H9 (cell line): ENCODE measurements around the gene SUMO4. TPM values are rescaled to one million over a fixed set of nuclear protein-coding genes. Genes with fewer than 3 reads are reported as not detected.

ENCODE experiments used
- DNase-seq: peaks from one replicate; pipeline ENCODE4 v3.0.0-alpha.2; 2017
- H2AFZ ChIP-seq: one replicate; pipeline ENCODE4 v1.6.1; 2013; ENCODE audit warnings: mild to moderate bottlenecking, low read length, control low read depth, moderate library complexity
- H2AK5ac ChIP-seq: 2 replicates; pipeline ENCODE4 v1.6.1; 2013; ENCODE audit warnings: low read length, control low read depth, mixed read lengths; ENCODE audit not compliant: insufficient read length
- H2BK120ac ChIP-seq: one replicate; pipeline ENCODE4 v1.6.1; 2013; ENCODE audit warnings: low read depth, mild to moderate bottlenecking, low read length, control low read depth, inconsistent platforms; ENCODE audit not compliant: poor library complexity, severe bottlenecking
- H2BK12ac ChIP-seq: 2 replicates; pipeline ENCODE4 v1.6.1; 2013; ENCODE audit warnings: low read length, control low read depth, mixed read lengths, low read depth; ENCODE audit not compliant: insufficient read length
- H2BK15ac ChIP-seq: 2 replicates; pipeline ENCODE4 v1.6.1; 2013; ENCODE audit warnings: low read depth, low read length, control low read depth
- H2BK20ac ChIP-seq: one replicate; pipeline ENCODE4 v1.6.1; 2013; ENCODE audit warnings: low read depth, mild to moderate bottlenecking, low read length, control low read depth, inconsistent platforms; ENCODE audit not compliant: poor library complexity, severe bottlenecking
- H2BK5ac ChIP-seq: 2 replicates; pipeline ENCODE4 v1.6.1; 2013; ENCODE audit warnings: low read length, control low read depth, mixed read lengths; ENCODE audit not compliant: insufficient read length
- H3K14ac ChIP-seq: 2 replicates; pipeline ENCODE4 v1.6.1; 2013; ENCODE audit warnings: low read length, control low read depth; ENCODE audit not compliant: insufficient read depth
- H3K18ac ChIP-seq: 2 replicates; pipeline ENCODE4 v1.6.1; 2013; ENCODE audit warnings: low read depth, mild to moderate bottlenecking, mixed read lengths, low read length, control low read depth; ENCODE audit not compliant: insufficient read length
- H3K23ac ChIP-seq: 2 replicates; pipeline ENCODE4 v1.6.1; 2013; ENCODE audit warnings: low read length, control low read depth, mixed read lengths, low read depth; ENCODE audit not compliant: insufficient read length
- H3K23me2 ChIP-seq: 2 replicates; pipeline ENCODE4 v1.6.1; 2013; ENCODE audit warnings: low read depth, mild to moderate bottlenecking, mixed read lengths, low read length, control low read depth; ENCODE audit not compliant: insufficient read length, poor library complexity, severe bottlenecking
- H3K27ac ChIP-seq: 2 replicates; pipeline ENCODE4 v1.5.1; 2013; ENCODE audit warnings: low read length, control low read depth, mixed read lengths, low read depth; ENCODE audit not compliant: insufficient read length
- H3K27me3 ChIP-seq: 2 replicates; pipeline ENCODE4 v1.6.1; 2013; ENCODE audit warnings: low read length, control low read depth, inconsistent platforms; ENCODE audit not compliant: insufficient read depth
- H3K4ac ChIP-seq: 2 replicates; pipeline ENCODE4 v1.6.1; 2013; ENCODE audit warnings: low read depth, mild to moderate bottlenecking, control low read depth, inconsistent platforms, low read length, moderate library complexity
- H3K4me1 ChIP-seq: 2 replicates; pipeline ENCODE4 v1.6.1; 2013; ENCODE audit warnings: low read length, control low read depth, inconsistent platforms; ENCODE audit not compliant: insufficient read depth
- H3K4me2 ChIP-seq: 2 replicates; pipeline ENCODE4 v1.6.1; 2013; ENCODE audit warnings: low read length, control low read depth, mixed read lengths; ENCODE audit not compliant: insufficient read length, insufficient read depth
- H3K56ac ChIP-seq: 2 replicates; pipeline ENCODE4 v1.6.1; 2013; ENCODE audit warnings: low read depth, mild to moderate bottlenecking, mixed read lengths, low read length, control low read depth; ENCODE audit not compliant: insufficient read length
- H3K79me1 ChIP-seq: 2 replicates; pipeline ENCODE4 v1.6.1; 2013; ENCODE audit warnings: low read depth, mild to moderate bottlenecking, moderate library complexity, low read length, control low read depth, inconsistent platforms; ENCODE audit not compliant: insufficient read depth, poor library complexity, severe bottlenecking
- H3K79me2 ChIP-seq: 2 replicates; pipeline ENCODE4 v1.6.1; 2013; ENCODE audit warnings: low read length, control low read depth, inconsistent platforms; ENCODE audit not compliant: insufficient read depth
- H3K9ac ChIP-seq: 2 replicates; pipeline ENCODE4 v1.6.1; 2013; ENCODE audit warnings: low read length, control low read depth, mixed read lengths; ENCODE audit not compliant: insufficient read length; ENCODE audit errors: extremely low read depth
- H3K9me3 ChIP-seq: one replicate; pipeline ENCODE4 v1.6.1; 2013; ENCODE audit warnings: low read depth, low read length, inconsistent platforms; ENCODE audit not compliant: control insufficient read depth
- H3T11ph ChIP-seq: one replicate; pipeline ENCODE4 v1.6.1; 2013; ENCODE audit warnings: mild to moderate bottlenecking, low read length, control low read depth, inconsistent platforms
- H4K20me1 ChIP-seq: one replicate; pipeline ENCODE4 v1.6.1; 2013; ENCODE audit not compliant: control insufficient read depth, insufficient read length, insufficient read depth
- H4K5ac ChIP-seq: 2 replicates; pipeline ENCODE4 v1.6.1; 2013; ENCODE audit warnings: low read depth, mild to moderate bottlenecking, mixed read lengths, low read length, control low read depth; ENCODE audit not compliant: insufficient read length
- H4K8ac ChIP-seq: replicated peaks from 2 replicates; pipeline ENCODE4 v1.6.1; 2013; ENCODE audit warnings: low read length, control low read depth, mixed read lengths, low read depth; ENCODE audit not compliant: insufficient read length
- H4K91ac ChIP-seq: 2 replicates; pipeline ENCODE4 v1.6.1; 2013; ENCODE audit warnings: low read depth, mild to moderate bottlenecking, moderate library complexity, mixed read lengths, low read length, control low read depth; ENCODE audit not compliant: insufficient read length
- H3K27ac Mint-ChIP-seq, 3 experiments: 2 replicates in 2 of 3; 3 replicates in 1 of 3; pipeline ENCODE4 v1.8.0; 2020 to 2021; ENCODE audit warnings: mixed read lengths in 3 of 3, mild to moderate bottlenecking in 1 of 3, moderate library complexity in 1 of 3
- H3K27me3 Mint-ChIP-seq: 2 replicates; pipeline ENCODE4 v1.8.0; 2021; ENCODE audit warnings: low read depth, mild to moderate bottlenecking, moderate library complexity, mixed read lengths
- H3K36me3 Mint-ChIP-seq, 3 experiments: 2 replicates in 2 of 3; 3 replicates in 1 of 3; pipeline ENCODE4 v1.8.0; 2020 to 2021; ENCODE audit warnings: low read depth in 3 of 3, mixed read lengths in 3 of 3; ENCODE audit not compliant: insufficient read depth in 1 of 3
- H3K4me1 Mint-ChIP-seq, 2 experiments: 2 replicates each; pipeline ENCODE4 v1.8.0; 2020; ENCODE audit warnings: mixed read lengths in 2 of 2
- H3K4me3 Mint-ChIP-seq, 2 experiments: 2 replicates in 1 of 2; 3 replicates in 1 of 2; pipeline ENCODE4 v1.8.0; 2020 to 2021; ENCODE audit warnings: mild to moderate bottlenecking in 2 of 2, mixed read lengths in 2 of 2, moderate library complexity in 1 of 2
- H3K9me3 Mint-ChIP-seq, 2 experiments: 2 replicates in 1 of 2; 3 replicates in 1 of 2; pipeline ENCODE4 v1.8.0; 2020; ENCODE audit warnings: mild to moderate bottlenecking in 2 of 2, mixed read lengths in 2 of 2, moderate library complexity in 1 of 2
- WGBS: extraction: QIAGEN DNeasy Blood & Tissue Kit; methylation state at CpG from one replicate; pipeline ENCODE4 v1.1.7; 2013; ENCODE audit warnings: missing lambda C conversion rate, low lambda C conversion rate, mixed read lengths; ENCODE audit not compliant: insufficient read length; ENCODE audit errors: extremely low coverage; 5-methylcytosine and 5-hydroxymethylcytosine counted together
- total RNA-seq: library from RNA; stranded (reverse); gene quantifications from 2 replicates; pipeline ENCODE4 v1.2.1, GENCODE V29; 2021
- TF ChIP-seq, protein P1 (sequence below): fragments of 200-600 bp; sonication (generic); conservative IDR thresholded peaks from 3 replicates; pipeline ENCODE4 v1.8.0; 2021; ENCODE audit warnings: antibody characterized with exemption, mild to moderate bottlenecking

Gene SUMO4
- total RNA-seq, 1 experiment from 2014 or later: 1.5 TPM

DNA sequence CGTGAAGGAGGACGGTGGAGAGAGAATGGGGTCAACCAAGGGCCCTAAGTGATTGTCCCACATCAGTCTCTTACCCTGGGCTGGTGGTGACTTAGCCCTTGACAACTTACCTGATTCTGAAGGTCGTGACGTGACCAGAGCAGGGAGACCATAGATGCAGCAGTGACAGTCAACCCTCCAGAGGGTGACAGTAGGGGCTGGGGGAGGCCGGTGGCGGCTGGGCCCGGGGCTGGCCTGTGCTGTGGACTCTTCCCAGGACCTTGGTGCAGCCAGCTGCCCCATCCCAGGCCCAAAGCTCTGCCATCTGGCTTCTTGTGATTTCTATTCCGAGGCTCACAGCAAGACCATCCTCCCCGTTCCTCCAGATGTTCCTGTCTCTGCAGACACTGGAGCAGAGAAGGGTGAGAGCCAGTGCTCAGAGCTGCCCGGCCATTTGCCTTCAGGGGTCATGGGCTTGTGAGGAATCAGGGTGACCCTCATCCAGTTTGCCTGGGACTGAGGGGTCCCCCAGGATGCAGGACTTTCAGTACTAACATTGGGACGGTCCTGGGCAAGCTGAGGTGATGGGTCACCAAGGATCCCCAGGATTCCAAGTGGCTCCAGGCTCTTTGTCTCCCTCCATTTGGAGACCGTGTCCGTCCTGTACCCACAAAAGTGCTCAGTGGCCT is 36.0 kb downstream of the SUMO4 start:
- no CpG with 5 or more reads among the region's 13 CpGs for WGBS
- TF ChIP-seq, protein P1, sequence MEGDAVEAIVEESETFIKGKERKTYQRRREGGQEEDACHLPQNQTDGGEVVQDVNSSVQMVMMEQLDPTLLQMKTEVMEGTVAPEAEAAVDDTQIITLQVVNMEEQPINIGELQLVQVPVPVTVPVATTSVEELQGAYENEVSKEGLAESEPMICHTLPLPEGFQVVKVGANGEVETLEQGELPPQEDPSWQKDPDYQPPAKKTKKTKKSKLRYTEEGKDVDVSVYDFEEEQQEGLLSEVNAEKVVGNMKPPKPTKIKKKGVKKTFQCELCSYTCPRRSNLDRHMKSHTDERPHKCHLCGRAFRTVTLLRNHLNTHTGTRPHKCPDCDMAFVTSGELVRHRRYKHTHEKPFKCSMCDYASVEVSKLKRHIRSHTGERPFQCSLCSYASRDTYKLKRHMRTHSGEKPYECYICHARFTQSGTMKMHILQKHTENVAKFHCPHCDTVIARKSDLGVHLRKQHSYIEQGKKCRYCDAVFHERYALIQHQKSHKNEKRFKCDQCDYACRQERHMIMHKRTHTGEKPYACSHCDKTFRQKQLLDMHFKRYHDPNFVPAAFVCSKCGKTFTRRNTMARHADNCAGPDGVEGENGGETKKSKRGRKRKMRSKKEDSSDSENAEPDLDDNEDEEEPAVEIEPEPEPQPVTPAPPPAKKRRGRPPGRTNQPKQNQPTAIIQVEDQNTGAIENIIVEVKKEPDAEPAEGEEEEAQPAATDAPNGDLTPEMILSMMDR: no peak

More for the DNA sequence above, 36.0 kb downstream of the SUMO4 start:
- Mint-ChIP-seq H3K36me3 (no peaks in the 10 kb centered on the region), H3K9me3 (no peaks in the 10 kb centered on the region), H3K4me3 (no peak overlapping the region), H3K4me1 (peaks cover 4 to 13% of the 10 kb centered on the region in 2 experiments; a peak in 3 of 4 replicates), H3K27me3 (no peaks in the 10 kb centered on the region), H3K27ac (no peak overlapping the region; a peak in 1 of 7 replicates)
- Histone ChIP-seq H3K9me3 (no peaks in the 10 kb centered on the region), H3K79me1 (no peaks in the 10 kb centered on the region), H2BK20ac (no peak overlapping the region), H3K14ac (no peak overlapping the region), H2BK15ac (no peak overlapping the region), H2BK120ac (no peak overlapping the region), H3K4ac (no peak overlapping the region), H2AK5ac (no peak overlapping the region), H2BK12ac (no peak overlapping the region), H3K27me3 (no peaks in the 10 kb centered on the region), H2AFZ (no peak overlapping the region), H3K18ac (no peak overlapping the region), H3T11ph (no peak overlapping the region), H3K4me2 (no peak overlapping the region), H3K56ac (no peak overlapping the region), H4K5ac (no peak overlapping the region), H3K23ac (no peak overlapping the region), H3K79me2 (no peaks in the 10 kb centered on the region), H4K8ac (no peak overlapping the region), H3K4me1 (no peaks in the 10 kb centered on the region), H3K9ac (no peak overlapping the region), H3K23me2 (no peaks in the 10 kb centered on the region), H3K27ac (no peak overlapping the region), H2BK5ac (no peak overlapping the region), H4K20me1 (no peaks in the 10 kb centered on the region), H4K91ac (no peak overlapping the region)
- no peak for DNase-seq
